Measurements from ENCODE around the gene DUSP16.

The DUSP16 gene

GRCh38 chr12:12432364-12432763 lies 130.3 kb downstream of the DUSP16 start:
- no peak for DNase-seq

GRCh38 chr12:12428961-12429657 lies 133.6 kb downstream of the DUSP16 start:
- DNase-seq = no peak

GRCh38 chr12:12428047-12428446 lies 134.6 kb downstream of the DUSP16 start:
- no peak for DNase-seq

DNA sequence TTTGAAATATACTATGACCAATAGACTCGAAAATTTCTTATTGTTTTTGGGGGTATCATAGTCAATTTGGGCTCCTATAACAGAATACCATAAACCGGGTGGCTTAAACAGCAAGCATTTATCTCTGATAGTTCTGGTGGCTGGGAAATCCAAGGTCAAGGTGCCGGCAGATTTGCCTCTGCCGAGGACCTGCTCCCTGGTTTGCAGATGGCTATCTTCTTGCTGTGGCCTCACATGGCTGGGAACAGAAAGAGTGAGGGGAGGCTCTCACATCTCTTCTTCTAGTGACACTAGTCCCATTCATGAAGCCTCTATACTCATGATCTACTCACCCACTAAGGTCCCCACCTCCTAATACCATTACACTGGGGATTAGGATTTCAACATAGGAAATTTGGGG lies 135.1 kb downstream of the DUSP16 start:
- DNase-seq = no peak

DNA sequence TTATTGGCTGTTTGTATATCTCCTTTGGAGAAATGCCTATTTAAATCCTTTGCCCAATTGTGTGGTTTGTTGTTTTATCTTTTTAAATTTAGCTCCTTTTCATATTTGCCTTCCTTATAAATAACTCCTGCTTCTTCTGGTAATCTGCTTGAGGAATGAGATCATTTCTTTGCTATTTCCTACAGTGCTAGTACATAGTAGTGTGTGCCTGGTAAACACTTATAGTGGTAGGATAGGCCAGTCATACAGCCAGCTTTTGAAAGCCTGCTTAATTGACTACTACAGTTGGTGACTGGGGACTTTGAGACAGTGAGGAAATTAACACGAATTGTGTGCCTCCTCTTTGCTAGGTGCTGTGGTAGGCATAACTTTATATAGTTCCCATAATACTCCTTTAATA lies 137.0 kb downstream of the DUSP16 start:
- no peak for DNase-seq

GRCh38 chr12:12425001-12425400 lies 137.7 kb downstream of the DUSP16 start:
- no peak for DNase-seq

All from activated CD8-positive, alpha-beta memory T cell treated with anti-CD3 and anti-CD28 coated beads, Interleukin-2, amount 50 U/mL, for 4 hours (primary cell).